ENCODE data around the gene SMAD9.

DNA sequence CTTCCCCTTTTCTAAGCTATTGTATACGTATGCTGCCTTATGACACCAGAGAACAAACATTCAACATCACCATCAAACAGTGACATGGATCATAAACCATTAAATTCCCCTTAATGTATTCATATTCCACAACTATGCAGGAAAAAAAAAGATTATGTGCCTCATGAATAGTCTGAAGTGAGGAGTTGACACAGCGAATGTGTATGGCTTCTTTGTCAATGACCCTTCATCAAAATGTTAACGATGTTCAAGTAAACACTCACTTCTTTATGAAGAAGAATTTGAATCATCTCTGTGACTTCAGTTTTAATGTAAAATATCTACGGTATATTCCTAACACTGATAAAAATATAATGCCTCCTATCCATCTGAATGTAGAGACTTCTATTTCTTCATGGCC is 44.6 kb downstream of the SMAD9 start:
- TF ChIP-seq, protein P1, sequence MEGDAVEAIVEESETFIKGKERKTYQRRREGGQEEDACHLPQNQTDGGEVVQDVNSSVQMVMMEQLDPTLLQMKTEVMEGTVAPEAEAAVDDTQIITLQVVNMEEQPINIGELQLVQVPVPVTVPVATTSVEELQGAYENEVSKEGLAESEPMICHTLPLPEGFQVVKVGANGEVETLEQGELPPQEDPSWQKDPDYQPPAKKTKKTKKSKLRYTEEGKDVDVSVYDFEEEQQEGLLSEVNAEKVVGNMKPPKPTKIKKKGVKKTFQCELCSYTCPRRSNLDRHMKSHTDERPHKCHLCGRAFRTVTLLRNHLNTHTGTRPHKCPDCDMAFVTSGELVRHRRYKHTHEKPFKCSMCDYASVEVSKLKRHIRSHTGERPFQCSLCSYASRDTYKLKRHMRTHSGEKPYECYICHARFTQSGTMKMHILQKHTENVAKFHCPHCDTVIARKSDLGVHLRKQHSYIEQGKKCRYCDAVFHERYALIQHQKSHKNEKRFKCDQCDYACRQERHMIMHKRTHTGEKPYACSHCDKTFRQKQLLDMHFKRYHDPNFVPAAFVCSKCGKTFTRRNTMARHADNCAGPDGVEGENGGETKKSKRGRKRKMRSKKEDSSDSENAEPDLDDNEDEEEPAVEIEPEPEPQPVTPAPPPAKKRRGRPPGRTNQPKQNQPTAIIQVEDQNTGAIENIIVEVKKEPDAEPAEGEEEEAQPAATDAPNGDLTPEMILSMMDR (IDR thresholded peaks at IDR 0.05) = no peak
- TF ChIP-seq EP300 (IDR thresholded peaks at IDR 0.05) = no peak
- no peak for TF ChIP-seq POLR2A (IDR thresholded peaks at IDR 0.05)
- no peak for TF ChIP-seq POLR2AphosphoS5 (IDR thresholded peaks at IDR 0.05)
